Stimulated activated CD8-positive, alpha-beta memory T cell treated with anti-CD3 and anti-CD28 coated beads, Interleukin-2, amount 100 ng/mL, for 1 hour (primary cell): ENCODE measurements around the gene MS4A6E.

Experiments
- DNase-seq, 2 donors: peaks; one replicate each; pipeline ENCODE4 v3.0.0-alpha.2; 2020; ENCODE audit warnings: low read depth in 2 of 2

MS4A6E gene

DNA sequence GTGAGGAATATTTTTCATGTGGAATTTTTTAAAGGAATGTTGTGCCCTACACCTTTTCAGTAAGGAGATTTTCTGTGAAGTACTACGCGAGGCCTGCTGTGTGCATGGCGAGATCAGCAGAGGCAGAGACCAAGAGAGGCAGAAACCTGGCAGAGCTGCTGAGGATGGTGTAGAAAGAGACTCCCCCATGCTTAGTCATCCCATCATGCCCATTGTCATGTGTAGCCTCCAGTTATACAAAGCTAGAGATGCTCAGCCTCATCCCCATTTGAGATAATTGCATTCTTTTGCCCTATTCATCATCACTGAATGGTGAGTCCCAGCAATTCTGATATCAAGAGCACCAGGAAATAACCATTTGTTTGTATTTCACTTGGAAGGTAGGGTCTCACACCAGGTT, 48.3 kb downstream of the MS4A6E start:
- no peak for DNase-seq

DNA sequence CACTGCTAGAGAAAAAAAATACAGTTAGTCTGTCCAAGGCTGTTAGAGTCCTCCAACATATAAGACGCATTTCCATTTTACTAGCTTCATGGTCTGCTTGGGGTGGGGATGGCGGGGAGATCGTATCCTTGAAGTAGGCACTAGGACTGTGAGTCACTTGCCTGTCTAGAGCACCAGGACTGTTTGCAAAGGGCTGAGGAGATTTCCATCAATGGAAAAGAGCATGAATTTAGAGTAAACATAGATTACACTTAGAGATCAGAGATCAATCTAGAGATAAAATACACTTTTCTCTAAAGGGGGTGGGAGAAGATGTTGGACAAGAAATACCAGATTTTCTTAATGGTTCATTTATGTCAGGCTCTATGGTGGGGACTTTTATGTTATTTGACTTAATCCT, 49.5 kb downstream of the MS4A6E start:
- no peak for DNase-seq

- DNase-seq, result no peak
Observed at GRCh38 chr11:60377401-60378136, 50.5 kb downstream of the MS4A6E start.

GRCh38 chr11:60378354-60378753, 51.3 kb downstream of the MS4A6E start, which contains the start of gene MS4A7:
TSS of gene MS4A7 (plus strand) at chr11:60378532. CDS start at chr11:60383142, 4,610 bp downstream.
- no peak for DNase-seq

GRCh38 chr11:60389279-60389910, 62.3 kb downstream of the MS4A6E start:
- no peak for DNase-seq

- no peak for DNase-seq
Observed at GRCh38 chr11:60390419-60390818, 63.4 kb downstream of the MS4A6E start.
